ENCODE results near the gene GABARAPL1.
"Not testable (repeated sequence)": the region's sequence is repeated elsewhere in the genome, so short reads cannot be mapped to it uniquely, and the experiment has no call there.

The GABARAPL1 gene

DNA sequence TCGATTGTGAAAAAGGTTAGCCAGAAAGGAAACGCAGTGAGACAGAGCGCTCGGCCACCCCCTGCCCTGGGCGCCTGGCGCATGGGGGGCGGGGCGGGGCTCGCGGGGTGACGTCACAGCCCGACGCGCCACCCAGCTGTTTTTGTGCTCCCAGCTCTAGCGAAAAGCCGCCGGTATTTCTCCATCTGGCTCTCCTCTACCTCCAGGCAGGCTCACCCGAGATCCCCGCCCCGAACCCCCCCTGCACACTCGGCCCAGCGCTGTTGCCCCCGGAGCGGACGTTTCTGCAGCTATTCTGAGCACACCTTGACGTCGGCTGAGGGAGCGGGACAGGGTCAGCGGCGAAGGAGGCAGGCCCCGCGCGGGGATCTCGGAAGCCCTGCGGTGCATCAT is at the start of gene GABARAPL1:
TSS of gene GABARAPL1 (plus strand) at position 139 of the 393 bp plus-strand sequence. CDS start at position 392, 253 bp downstream.
- FAIRE-seq (peak; percentile 38), DNase-seq (ENCODE audit: insufficient read length, low spot score) (peak; percentile 66)

DNA sequence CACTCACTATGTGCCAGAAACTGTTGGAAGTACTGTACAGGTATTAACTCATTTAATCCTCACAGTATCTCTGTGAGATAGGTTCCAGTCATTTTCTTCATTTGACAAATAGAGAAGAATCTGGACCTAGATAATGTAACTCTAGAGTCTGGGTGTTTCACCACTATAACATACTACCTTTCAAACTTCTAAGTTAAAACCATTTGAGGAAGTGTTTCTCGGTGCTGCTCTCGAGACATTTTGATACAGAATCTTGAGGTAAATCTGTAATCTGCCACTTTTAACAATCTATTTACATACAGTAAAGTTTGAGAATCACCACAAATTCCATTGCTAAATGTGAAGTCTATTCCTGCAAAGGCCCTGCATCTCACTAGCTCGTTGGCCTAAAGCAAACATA is 49.6 kb upstream of the GABARAPL1 start:
- DNase-seq (ENCODE audit: insufficient read length, low spot score) = no peak
- no peak for FAIRE-seq

DNA sequence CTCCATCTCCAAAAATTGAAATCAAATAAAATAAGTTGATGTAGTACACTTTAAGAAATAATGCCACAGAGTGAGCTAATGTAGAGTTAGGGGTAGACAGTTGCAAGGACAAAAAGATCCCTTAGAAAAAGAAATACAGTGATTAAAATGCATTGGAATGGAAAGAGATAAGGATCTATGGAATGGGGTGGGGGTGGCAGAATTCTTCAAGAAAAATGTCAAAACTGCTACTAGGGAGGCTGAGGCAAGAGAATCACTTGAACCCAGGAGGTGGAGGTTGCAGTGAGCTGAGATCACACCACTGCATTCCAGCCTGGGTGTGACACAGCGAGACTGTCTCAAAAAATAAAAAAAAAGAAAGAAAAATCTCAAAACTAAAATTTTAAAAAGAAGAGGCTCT is 47.3 kb upstream of the GABARAPL1 start:
- no peak for FAIRE-seq
- no peak for DNase-seq (ENCODE audit: insufficient read length, low spot score)

DNA sequence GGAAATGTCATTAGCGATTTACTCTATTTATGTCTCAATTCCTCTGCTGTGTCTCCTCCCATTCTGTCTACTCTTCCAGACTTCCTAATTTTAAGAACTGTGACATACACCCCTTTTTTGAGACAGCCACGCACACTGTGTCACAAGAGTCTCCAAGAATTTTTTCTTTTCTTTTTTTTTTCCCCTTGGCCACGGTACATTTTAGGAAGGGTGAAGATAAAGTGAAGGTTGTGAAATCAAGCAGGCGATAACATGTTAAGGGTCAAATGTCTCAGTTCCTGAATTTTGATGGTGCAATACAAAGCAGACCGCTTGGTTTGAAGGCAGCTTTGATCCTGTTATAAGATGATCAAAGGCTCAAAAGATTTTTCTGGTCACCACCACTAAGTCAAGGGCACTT is 45.1 kb upstream of the GABARAPL1 start:
- FAIRE-seq (no peak), DNase-seq (ENCODE audit: insufficient read length, low spot score) (no peak)

DNA sequence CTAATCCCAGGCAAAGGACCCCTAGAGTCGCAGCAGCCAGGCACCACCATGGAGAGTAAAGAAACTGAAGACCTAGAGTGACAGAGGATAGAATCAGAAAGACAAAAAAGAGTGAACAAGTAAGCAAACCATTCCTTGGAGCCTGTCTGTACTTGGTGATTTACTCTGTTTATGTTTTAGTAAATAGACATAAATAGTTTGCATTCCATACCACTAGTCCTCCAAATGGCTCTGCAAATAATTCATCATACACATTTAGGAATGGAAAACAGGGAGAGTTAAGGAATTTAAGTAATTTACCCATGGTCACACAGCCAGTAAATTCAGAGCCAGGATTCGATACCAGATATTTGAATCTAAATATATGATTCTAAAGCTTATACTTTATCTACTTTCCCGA is 43.6 kb upstream of the GABARAPL1 start:
- DNase-seq (ENCODE audit: insufficient read length, low spot score) (no peak), FAIRE-seq (no peak)

DNA sequence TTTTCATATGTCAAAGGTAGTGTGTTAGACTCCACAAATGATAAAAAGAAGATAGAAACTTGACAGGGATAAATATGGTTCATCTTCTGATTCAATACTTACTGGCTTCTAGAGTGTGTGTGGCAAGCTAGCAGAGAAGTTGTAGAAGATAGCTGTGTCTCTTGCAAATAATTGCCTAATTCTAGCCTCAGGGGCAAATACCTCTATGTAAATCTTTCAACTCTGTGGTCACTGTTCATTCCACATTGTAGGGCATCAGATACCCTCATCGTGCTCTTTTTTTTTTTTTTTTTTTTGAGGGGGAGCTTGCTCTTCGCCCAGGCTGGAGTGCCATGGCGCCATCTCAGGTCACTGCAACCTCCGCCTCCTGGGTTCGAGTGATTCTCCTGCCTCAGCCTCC is 42.5 kb upstream of the GABARAPL1 start:
- DNase-seq (ENCODE audit: insufficient read length, low spot score) (peak; percentile 77), FAIRE-seq (no peak)

DNA sequence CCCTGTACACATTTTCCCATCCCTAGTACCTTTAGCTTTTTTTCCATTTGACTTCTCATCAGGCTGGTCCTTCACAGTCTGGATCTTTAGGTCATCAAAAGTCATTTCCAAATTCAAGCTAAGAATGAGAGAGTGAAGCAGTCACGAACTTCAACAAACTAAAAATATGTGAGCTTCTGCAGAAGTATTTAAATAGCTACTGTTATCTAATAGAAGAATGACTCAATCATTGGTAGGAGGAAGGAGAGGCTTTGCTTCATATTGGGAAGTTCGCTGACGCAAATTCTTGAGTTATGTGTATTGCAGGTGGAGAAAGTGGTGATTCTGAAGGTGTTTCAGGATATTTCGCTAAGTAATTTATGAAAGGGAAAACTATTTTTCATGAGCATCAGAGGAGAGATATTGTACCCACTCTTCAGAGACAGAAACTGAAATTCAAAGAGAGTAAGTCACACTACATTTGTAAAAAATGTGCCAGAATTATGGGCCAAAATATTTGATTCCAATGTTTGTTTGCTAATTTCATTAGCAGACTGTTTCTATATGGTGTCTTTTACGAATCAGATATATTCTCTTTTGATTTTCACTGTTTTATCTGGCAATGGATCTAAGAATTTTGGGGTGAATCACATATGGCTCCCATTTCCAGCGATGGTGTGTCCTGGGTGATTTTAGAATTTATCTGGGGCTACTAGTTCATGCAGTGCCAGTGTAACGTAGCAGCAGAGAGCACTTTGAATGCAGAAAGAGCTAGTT is 40.5 kb upstream of the GABARAPL1 start, which contains the start of gene OLR1:
TSS of gene OLR1 (minus strand) at position 160 of the 756 bp plus-strand sequence. CDS start at position 105, 55 bp downstream.
- DNase-seq (ENCODE audit: insufficient read length, low spot score) = no peak
- FAIRE-seq = peak; percentile 48

DNA sequence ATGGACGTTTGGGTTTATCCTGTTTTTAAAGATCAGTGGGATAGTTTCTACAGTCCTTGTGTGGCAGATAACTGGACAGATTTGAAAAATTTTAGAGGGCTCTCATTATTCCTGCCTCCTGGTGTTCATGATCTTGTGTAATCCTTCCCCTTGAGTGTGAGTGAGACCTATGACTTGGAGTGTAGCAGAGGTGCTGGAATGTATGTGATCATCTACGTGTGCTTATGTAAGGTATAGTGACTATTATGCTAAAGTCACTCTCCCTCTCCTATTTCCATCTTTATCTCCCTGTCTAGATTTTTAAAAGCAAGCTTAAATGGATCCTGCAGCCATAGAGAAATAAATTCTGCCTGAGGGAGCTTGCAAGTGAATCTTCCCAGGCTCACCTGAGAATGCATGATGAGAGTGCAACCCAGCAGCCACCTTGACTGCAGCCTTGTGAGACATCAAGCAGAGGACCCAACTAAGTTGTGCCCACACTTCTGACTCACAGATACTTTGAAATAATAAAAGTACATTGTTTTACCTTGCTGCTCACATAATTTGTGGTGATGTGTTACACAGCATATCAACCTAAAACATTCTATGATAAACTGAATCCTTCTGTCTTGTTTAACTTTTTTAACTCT is 37.6 kb upstream of the GABARAPL1 start:
- FAIRE-seq (no peak), DNase-seq (ENCODE audit: insufficient read length, low spot score) (no peak)

DNA sequence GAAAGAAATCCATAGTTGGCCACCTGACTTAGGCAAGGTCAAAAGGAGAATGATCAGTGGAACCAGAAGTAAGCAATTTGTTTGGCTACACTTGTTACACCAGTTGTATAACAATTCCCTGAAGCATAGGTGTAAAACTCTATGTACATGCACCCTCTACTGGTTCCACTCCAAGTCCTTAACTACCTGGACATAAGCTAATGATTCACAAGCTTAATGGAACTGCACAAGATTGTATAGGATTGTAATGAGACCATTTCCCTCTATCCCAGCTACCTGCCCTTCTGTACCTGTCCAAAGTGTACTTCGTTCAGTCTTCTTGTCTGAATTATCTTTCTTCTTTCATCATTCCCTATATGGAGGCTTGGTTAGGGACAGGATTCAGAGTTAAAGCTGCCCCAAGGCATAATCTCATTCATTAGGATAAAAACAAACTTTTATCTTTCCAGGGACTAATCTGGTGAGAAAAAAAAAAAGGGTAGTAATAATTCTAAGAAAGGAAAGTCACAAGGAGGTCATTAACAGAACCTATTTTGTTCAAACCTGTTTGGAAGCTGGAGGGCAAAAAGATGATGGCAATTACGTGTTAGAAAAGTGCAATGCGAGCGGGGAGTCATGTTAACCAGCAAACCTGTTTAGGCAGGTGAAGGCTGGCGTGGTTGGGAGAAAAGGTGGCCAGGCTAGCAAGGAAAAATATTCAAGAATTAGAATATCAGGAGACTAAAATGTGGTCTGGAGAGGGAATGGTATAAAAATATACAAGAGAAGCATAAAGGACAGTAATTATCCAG is 36.6 kb upstream of the GABARAPL1 start:
- DNase-seq (ENCODE audit: insufficient read length, low spot score) (no peak), FAIRE-seq (peak; percentile 16)

DNA sequence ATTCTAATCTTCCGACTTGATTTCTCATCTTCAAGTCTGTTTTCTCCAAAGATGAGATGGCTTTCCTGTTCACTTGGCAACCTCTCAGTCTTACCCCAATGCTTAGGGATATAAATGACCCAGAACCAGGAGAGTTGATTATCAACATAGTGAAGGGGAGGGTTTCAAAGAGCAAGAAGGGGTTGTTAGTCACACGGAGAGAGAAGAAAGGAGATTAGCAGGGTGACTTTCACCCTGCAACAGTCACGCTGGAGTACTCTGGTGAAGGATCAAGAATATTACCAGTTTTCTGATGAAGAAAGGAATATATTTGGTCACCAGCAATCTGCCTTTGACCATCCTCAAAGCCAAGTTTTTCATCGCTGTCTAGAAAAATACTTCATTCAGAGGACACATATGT is 33.9 kb upstream of the GABARAPL1 start, which contains the start of gene TMEM52B:
TSS of gene TMEM52B (plus strand) at position 212 of the 400 bp plus-strand sequence. CDS start 543 bp downstream, outside the sequence.
- DNase-seq (ENCODE audit: insufficient read length, low spot score) (no peak), FAIRE-seq (no peak)

DNA sequence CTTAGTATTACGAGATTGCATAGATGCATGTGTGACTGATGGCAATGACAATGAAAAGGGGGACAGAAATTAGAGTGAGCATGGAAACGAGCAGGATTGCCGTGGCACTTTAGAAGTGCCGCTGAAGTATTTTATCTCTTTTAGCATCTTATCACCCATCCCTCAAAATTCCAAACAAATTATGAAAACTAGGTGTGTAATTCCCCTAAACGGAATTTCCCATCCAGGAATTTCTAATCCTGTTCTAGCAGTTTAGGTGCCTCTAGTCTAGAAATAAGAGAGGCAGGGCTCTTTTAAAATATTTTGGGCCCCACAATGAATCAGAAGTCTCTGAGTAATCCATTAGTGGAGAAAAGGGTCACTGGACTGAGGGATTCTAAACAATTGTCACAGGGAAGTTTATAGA is 32.9 kb upstream of the GABARAPL1 start:
- no peak for DNase-seq (ENCODE audit: insufficient read length, low spot score)
- peak; percentile 9 for FAIRE-seq

DNA sequence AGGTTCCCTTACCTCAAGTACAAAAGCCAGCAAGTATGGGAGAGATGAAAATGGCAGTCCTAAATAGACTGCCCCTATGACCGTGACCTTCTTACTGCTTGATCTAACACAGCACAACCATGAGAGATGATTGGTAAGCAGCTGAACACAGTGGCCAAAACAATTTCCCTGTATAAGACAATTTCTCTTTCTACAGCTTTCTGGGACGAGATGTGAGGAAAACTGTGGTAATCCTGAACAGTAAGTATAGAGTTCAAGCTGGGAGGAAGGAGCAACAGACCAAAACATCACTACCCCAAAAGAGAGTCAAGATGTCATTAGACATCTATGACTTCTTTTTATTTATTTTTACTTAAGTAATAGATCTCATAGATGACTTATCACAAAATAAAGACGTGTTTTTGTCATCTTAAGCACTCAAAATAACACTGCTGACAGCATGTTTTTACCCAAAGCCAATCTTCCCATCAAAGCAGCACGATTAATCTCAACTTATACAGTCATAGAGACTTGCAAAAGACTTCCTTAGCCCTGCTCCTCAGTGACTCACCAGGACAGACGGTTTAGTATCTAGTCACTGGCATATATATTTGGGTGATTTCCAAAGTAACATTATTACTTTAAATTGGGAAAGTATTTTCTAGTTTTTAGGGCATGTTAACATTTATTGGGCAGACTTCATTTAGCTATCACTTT is 30.2 kb upstream of the GABARAPL1 start:
- FAIRE-seq (peak; percentile 31), DNase-seq (ENCODE audit: insufficient read length, low spot score) (no peak)

DNA sequence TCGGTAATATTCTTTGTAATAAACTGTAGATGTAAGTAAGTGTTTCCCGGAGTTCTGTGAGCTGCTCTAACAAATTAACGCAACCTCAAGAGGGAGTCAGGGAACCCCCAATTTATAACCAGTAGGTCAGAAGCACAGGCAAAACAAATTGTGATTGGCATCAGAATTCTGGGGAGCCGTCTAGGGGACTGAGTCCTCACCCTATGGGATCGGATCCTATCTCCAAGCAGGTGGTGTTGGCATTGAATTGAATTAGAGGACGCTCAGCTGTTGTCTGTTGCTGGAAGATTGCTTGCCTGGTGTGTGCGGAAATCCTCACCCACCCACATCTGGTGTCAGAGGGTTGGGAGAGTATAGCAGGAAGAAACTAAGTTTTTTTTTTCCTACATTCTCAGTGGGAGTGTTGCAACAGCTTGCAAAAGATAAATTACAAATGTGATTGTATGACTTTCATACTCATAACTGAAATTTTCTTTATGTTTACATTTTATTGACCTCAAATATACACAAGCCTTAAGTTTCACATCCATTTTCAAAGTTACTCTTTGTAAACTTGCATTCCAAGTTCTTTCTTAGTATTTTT is 28.3 kb upstream of the GABARAPL1 start:
- DNase-seq (ENCODE audit: insufficient read length, low spot score) = no peak
- no peak for FAIRE-seq

DNA sequence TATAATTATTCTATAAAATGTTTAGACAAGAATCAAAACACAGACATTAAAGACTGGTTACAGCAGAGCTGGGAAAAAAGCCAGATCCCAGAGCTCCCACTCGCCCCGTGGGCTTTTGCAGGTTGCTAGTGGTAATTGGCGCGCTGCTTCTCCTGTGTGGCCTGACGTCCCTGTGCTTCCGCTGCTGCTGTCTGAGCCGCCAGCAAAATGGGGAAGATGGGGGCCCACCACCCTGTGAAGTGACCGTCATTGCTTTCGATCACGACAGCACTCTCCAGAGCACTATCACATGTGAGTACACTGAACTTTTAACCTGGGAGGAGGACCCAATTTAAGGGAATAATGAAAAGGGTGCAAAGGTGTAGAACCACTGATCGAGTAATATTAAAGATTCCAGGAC is 26.4 kb upstream of the GABARAPL1 start:
- DNase-seq (ENCODE audit: insufficient read length, low spot score) (no peak), FAIRE-seq (no peak)

DNA sequence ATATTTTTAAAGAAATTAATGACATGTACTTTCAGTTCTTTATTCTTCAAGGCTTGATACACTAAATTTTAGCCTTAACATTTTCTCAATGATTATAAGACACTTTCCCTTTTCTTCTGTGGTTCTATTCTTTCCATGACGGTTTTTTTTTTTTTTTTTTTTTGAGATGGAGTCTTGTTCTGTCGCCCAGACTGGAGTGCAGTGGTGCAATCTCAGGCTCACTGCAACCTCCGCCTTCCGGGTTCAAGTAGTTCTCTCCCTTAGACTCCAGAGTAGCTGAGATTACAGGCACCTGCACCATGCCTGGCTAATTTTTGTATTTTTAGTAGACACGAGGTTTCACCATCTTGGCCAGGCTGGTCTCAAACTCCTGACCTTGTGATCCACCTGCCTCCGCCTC is 25.7 kb upstream of the GABARAPL1 start:
- FAIRE-seq; DNase-seq (ENCODE audit: insufficient read length, low spot score): not testable (repeated sequence)

DNA sequence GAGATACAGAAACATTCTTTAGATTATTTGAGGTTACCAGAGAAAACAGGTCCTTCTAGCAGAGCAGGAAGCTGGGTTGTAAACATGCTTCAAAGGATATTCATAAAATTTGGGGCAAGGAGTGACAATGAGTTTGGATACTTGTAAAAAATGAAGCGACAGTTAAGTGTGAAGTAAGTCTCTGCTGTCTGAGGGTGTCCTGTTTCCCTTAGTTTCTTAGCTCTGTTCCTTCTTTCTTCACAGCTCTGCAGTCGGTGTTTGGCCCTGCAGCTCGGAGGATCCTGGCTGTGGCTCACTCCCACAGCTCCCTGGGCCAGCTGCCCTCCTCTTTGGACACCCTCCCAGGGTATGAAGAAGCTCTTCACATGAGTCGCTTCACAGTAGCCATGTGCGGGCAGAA is 23.0 kb upstream of the GABARAPL1 start:
- FAIRE-seq = no peak
- no peak for DNase-seq (ENCODE audit: insufficient read length, low spot score)

DNA sequence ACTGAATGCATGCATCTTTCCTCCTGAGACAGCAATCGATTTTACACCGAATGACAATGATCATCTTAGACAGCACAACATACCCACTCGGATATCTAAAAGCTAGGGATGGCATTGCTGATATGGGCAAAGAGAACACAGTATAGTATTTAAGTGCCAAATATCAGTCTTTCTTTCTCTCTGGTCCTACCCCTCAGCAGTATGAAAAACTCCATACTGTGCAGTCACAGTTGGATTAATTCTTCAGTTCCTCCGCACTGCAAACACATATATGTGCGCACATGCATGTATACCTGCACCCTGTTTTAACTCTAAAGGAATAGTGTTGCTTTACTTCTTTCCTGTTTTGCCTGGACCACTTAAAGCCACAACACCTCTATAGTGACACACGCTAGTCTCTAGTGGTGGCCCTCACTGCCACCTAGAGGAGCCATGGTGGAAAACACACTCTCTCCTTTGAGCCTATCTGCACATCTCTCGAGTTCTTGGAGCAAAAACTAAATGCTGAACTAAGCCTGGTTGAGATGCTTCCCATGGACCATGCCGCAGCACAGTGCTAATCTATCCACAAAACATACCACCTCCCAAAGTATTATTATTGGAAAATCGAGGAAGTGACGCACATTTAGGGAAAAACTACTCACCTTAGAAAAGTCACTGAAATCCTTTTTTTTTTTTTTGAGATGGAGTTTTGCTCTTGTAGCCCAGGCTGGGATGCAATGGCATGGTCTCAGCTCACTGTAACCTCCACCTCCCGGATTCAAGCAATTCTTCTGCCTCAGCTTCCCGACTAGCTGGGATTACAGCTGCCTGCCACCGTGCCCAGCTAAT is 21.9 kb upstream of the GABARAPL1 start:
- DNase-seq (ENCODE audit: insufficient read length, low spot score) (no peak), FAIRE-seq (peak; percentile 82)

DNA sequence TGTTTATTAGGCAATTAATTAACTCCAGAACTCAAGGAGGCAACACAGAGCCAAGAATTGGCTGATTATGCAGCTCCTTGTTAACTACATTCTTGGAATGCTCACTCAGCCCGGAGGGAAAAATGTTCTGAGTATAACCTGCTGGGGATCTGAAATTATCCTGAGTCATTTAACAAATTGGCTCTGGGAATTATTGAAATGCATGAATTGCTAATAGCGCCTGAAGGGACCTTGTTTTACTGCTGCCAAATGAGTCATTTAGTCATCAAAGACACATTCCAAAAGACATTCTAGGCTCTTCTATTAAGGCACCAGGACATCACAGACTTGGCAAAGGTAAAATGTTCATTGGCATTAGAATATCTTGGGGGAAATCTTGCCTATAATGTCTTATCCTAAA is 20.8 kb upstream of the GABARAPL1 start:
- no peak for FAIRE-seq
- DNase-seq (ENCODE audit: insufficient read length, low spot score) = no peak

DNA sequence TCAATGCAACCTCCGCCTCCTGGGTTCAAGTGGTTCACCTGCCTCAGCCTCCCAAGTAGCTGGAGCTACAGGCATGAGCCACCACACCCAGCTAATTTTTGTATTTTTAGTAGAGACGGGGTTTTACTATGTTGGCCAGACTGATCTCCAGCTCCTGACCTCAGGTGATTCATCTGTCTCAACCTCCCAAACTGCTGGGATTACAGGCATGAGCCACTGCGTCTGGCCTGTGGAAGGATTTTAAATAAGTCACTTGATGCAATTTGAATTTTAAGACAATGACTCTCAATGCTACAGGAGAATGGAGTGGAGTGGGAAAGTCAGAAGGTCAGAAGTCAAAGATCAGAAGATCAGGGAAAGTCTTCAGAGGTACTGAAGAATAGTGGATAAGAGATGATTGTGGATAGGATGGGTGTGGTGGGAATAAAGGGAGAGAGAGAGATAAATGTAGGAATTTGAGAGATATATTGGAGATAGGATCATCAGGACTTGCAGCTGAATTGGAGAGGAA is 18.5 kb upstream of the GABARAPL1 start:
- FAIRE-seq (no peak), DNase-seq (ENCODE audit: insufficient read length, low spot score) (no peak)

All from HTR-8/SVneo (cell line).